CD4-positive, alpha-beta memory T cell (primary cell): ENCODE measurements around the gene RABEP1. TPM values are rescaled to one million over a fixed set of nuclear protein-coding genes. Genes with fewer than 3 reads are reported as not detected.

Experiments
- CTCF ChIA-PET: fragments of 350-600 bp; sonication (Branson Sonifier 250); formaldehyde crosslinking; loops from one replicate; lab custom pipeline; 2021; ENCODE audit warnings: inconsistent platforms; ENCODE audit not compliant: partially characterized antibody; lab: Charles Lee
- POLR2A ChIA-PET: fragments of 350-600 bp; sonication (Branson Sonifier 250); formaldehyde crosslinking; loops from one replicate; lab custom pipeline; 2021; ENCODE audit not compliant: partially characterized antibody; lab: Charles Lee
- DNase-seq, 5 donors: peaks; one replicate each; pipeline versions ENCODE4 v3.0.0 to v3.0.0-alpha.2; 2020 to 2022; ENCODE audit warnings: mixed read lengths in 1 of 5
- H3K27ac ChIP-seq: one replicate; pipeline ENCODE4 v1.7.0; 2013; ENCODE audit warnings: low read depth, low read length
- H3K27me3 ChIP-seq: 2 replicates; pipeline ENCODE4 v1.7.0; 2013; ENCODE audit warnings: mild to moderate bottlenecking, low read length, moderate library complexity; ENCODE audit not compliant: insufficient read depth
- H3K36me3 ChIP-seq: 2 replicates; pipeline ENCODE4 v1.7.0; 2013; ENCODE audit warnings: mild to moderate bottlenecking, low read length, moderate library complexity; ENCODE audit not compliant: insufficient read depth
- H3K4me1 ChIP-seq: 2 replicates; pipeline ENCODE4 v1.7.0; 2013; ENCODE audit warnings: mild to moderate bottlenecking, low read length, moderate library complexity; ENCODE audit not compliant: insufficient read depth
- H3K4me3 ChIP-seq, 2 donors: one replicate each; pipeline ENCODE4 v1.7.0; 2013; ENCODE audit warnings: low read length in 2 of 2, mild to moderate bottlenecking in 1 of 2
- H3K9me3 ChIP-seq, 2 donors: one replicate each; pipeline ENCODE4 v1.7.0; 2013; ENCODE audit warnings: low read length in 2 of 2, control low read depth in 1 of 2; ENCODE audit not compliant: control insufficient read depth in 1 of 2
- H3K27ac Mint-ChIP-seq, 7 donors: one replicate each; pipeline ENCODE4 v1.8.0; 2020 to 2021; ENCODE audit warnings: mixed read lengths in 7 of 7, mild to moderate bottlenecking in 6 of 7, inconsistent platforms in 3 of 7, moderate library complexity in 3 of 7
- H3K27me3 Mint-ChIP-seq, 2 donors: one replicate each; pipeline ENCODE4 v1.8.0; 2020 to 2021; ENCODE audit warnings: mixed read lengths in 2 of 2
- H3K36me3 Mint-ChIP-seq, 2 donors: one replicate each; pipeline ENCODE4 v1.8.0; 2020 to 2021; ENCODE audit warnings: mixed read lengths in 2 of 2, inconsistent platforms in 1 of 2, mild to moderate bottlenecking in 1 of 2
- H3K4me1 Mint-ChIP-seq, 4 donors: one replicate each; pipeline ENCODE4 v1.8.0; 2020 to 2021; ENCODE audit warnings: mixed read lengths in 4 of 4, mild to moderate bottlenecking in 1 of 4
- H3K4me3 Mint-ChIP-seq, 8 donors: one replicate each; pipeline ENCODE4 v1.8.0; 2020 to 2021; ENCODE audit warnings: mixed read lengths in 8 of 8, mild to moderate bottlenecking in 7 of 8, moderate library complexity in 6 of 8, inconsistent platforms in 3 of 8
- H3K9me3 Mint-ChIP-seq, 8 donors: one replicate each; pipeline ENCODE4 v1.8.0; 2020 to 2021; ENCODE audit warnings: mixed read lengths in 8 of 8, mild to moderate bottlenecking in 5 of 8, inconsistent platforms in 3 of 8, moderate library complexity in 1 of 8
- intact Hi-C: fragments of 100-400 bp; cut with micrococcal nuclease; formaldehyde crosslinking; loops from one replicate; pipeline ENCODE4 v1.15.1; 2023
- polyA plus RNA-seq, 2 donors: library from polyadenylated mRNA; unstranded; fragments of 300-500 nt; fragmentation: Illumina TruSeq; gene quantifications; one replicate each; pipeline ENCODE4 v1.2.3, GENCODE V29; 2021
- total RNA-seq, 2 experiments: library from RNA; stranded (reverse); gene quantifications; one replicate each; pipeline ENCODE4 v1.2.3, GENCODE V29; 2021

The RABEP1 gene
- total and polyA plus RNA-seq, 4 experiments from 2014 or later: 13.9 to 54.2 (median 43.5) TPM

GRCh38 chr17:5408186-5408585 is 126.1 kb downstream of the RABEP1 start:
- intact Hi-C loops: no loop called here
- DNase-seq: no peak
- Histone ChIP-seq H3K4me1 (no peaks in the 10 kb centered on the region), H3K27ac (no peak overlapping the region), H3K9me3 (no peaks in the 10 kb centered on the region), H3K36me3 (peaks cover 88% of the 10 kb centered on the region), H3K4me3 (no peak overlapping the region), H3K27me3 (no peaks in the 10 kb centered on the region)
- CTCF ChIA-PET: no interaction called here
- Mint-ChIP-seq H3K4me3 (no peak overlapping the region), H3K27ac (no peak overlapping the region), H3K9me3 (peaks cover 0 to 2% (median 0%) of the 10 kb centered on the region in 8 donors), H3K27me3 (no peaks in the 10 kb centered on the region), H3K36me3 (peaks cover 39 to 44% of the 10 kb centered on the region in 2 donors), H3K4me1 (peaks cover 15 to 31% (median 27%) of the 10 kb centered on the region in 4 donors)
- POLR2A ChIA-PET: no interaction called here

DNA sequence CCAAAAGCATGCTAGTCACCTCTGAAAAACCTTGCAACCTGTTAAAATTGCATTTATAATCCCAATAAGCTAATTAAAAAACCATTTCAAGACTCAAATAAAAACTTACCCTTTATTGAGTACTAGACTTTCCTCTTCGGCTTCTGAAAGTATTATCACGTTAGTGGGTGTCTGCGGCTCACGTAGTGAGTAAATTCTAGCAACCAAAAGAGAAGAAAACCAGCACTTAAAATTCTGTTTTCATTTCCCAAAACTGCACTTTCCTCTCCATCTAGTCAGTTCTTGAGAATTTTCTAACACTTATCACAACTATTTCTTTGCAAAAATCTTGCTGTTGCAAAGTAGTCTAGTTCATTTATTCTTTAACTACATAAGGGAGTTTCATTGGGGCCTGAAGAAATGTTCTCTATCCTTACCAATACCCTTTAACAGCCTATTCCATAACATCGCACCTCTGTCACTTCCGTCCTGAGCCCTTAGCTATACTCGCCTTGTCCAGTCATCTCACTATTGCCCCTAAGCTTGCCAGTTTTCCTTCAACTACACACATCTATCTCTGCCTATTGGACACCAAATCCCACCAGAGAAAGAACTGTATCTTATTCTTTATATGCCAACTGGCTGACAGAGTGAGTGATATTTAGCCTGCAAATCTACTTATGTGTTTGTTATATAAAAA is 128.6 kb downstream of the RABEP1 start:
- CTCF ChIA-PET: no interaction called here
- H3K36me3 Mint-ChIP-seq: peaks cover 39 to 50% of the 10 kb centered on the region in 2 donors
- no peak overlapping the region for H3K4me3 ChIP-seq
- H3K4me3 Mint-ChIP-seq: peak overlapping the region in 3 of 8 donors; percentile 8 to 34 (median 20)
- DNase-seq: no peak
- no peaks in the 10 kb centered on the region for H3K27me3 Mint-ChIP-seq
- H3K27me3 ChIP-seq: no peaks in the 10 kb centered on the region
- H3K9me3 Mint-ChIP-seq: peaks cover 0 to 2% (median 0%) of the 10 kb centered on the region in 8 donors
- POLR2A ChIA-PET: no interaction called here
- H3K36me3 ChIP-seq: peaks cover 88% of the 10 kb centered on the region
- H3K4me1 Mint-ChIP-seq: peaks cover 13 to 37% (median 31%) of the 10 kb centered on the region in 4 donors
- H3K27ac Mint-ChIP-seq: peak overlapping the region; percentile 2 to 89 (median 51)
- no peaks in the 10 kb centered on the region for H3K9me3 ChIP-seq
- peaks cover 4% of the 10 kb centered on the region for H3K4me1 ChIP-seq
- no peak overlapping the region for H3K27ac ChIP-seq
- intact Hi-C loops: no loop called here

GRCh38 chr17:5413682-5414081 is 131.6 kb downstream of the RABEP1 start:
- Histone ChIP-seq H3K9me3 (no peaks in the 10 kb centered on the region), H3K27me3 (no peaks in the 10 kb centered on the region), H3K4me1 (peaks cover 27% of the 10 kb centered on the region), H3K4me3 (no peak overlapping the region), H3K36me3 (peaks cover 58% of the 10 kb centered on the region), H3K27ac (no peak overlapping the region)
- peaks cover 19 to 59% (median 43%) of the 10 kb centered on the region in 4 donors for H3K4me1 Mint-ChIP-seq
- POLR2A ChIA-PET: interaction anchor here (1.0 kb wide), 1 partner anchor 27 kb away, joined by 3 read pairs; no protein-coding TSS in a partner anchor
- DNase-seq: no peak
- peaks cover 0 to 2% (median 0%) of the 10 kb centered on the region in 8 donors for H3K9me3 Mint-ChIP-seq
- CTCF ChIA-PET: interaction anchor here (1.5 kb wide), 1 partner anchor 25 kb away, joined by 4 read pairs; the partner anchor contains the start of gene C1QBP
- no peak overlapping the region for H3K4me3 Mint-ChIP-seq
- H3K27me3 Mint-ChIP-seq: no peaks in the 10 kb centered on the region
- H3K27ac Mint-ChIP-seq: peak overlapping the region in 1 of 7 donors; percentile 6
- intact Hi-C loops: no loop called here
- H3K36me3 Mint-ChIP-seq: peaks cover 46 to 56% of the 10 kb centered on the region in 2 donors

- peaks cover 42% of the 10 kb centered on the region for H3K4me1 ChIP-seq
Measured at GRCh38 chr17:5416901-5417300, 134.8 kb downstream of the RABEP1 start.

GRCh38 chr17:5418858-5419355 is 136.8 kb downstream of the RABEP1 start:
- intact Hi-C loops: loop anchor here (1.0 kb wide), 3 partner anchors 20 to 137 kb away; partner anchors contain the start of genes C1QBP, DERL2, MIS12 and RABEP1
- Mint-ChIP-seq H3K4me1 (peaks cover 20 to 64% (median 40%) of the 10 kb centered on the region in 4 donors), H3K4me3 (peak overlapping the region; percentile 97 to 99 (median 99)), H3K36me3 (peaks cover 21 to 58% of the 10 kb centered on the region in 2 donors), H3K27ac (peak overlapping the region; percentile 97 to 100 (median 99)), H3K27me3 (peaks cover 0 to 1% of the 10 kb centered on the region in 2 donors), H3K9me3 (no peaks in the 10 kb centered on the region)
- peak overlapping the region; percentile 96 for H3K27ac ChIP-seq
- POLR2A ChIA-PET: interaction anchor here (0.7 to 3.8 kb wide), 17 partner anchors 10 to 1276 kb away, joined by 3 to 56 read pairs (median 4); partner anchors contain the start of genes C1QBP, CYB5D2, DERL2 and DHX33
- peaks cover 48% of the 10 kb centered on the region for H3K4me1 ChIP-seq
- no peaks in the 10 kb centered on the region for H3K9me3 ChIP-seq
- peak; percentile 72 to 91 (median 79) for DNase-seq
- H3K4me3 ChIP-seq: peak overlapping the region; percentile 82 to 99
- no peaks in the 10 kb centered on the region for H3K27me3 ChIP-seq
- H3K36me3 ChIP-seq: peaks cover 33% of the 10 kb centered on the region
- CTCF ChIA-PET: interaction anchor here (1.0 to 2.4 kb wide), 2 partner anchors 21 to 121 kb away, joined by 3 to 21 read pairs; partner anchors contain the start of gene C1QBP

More at GRCh38 chr17:5416901-5417300, 134.8 kb downstream of the RABEP1 start:
- intact Hi-C loops: no loop called here
- Mint-ChIP-seq H3K27me3 (peaks cover 0 to 1% of the 10 kb centered on the region in 2 donors), H3K36me3 (peaks cover 33 to 63% of the 10 kb centered on the region in 2 donors), H3K4me1 (peaks cover 21 to 69% (median 48%) of the 10 kb centered on the region in 4 donors), H3K27ac (peak overlapping the region in 5 of 7 donors; percentile 27 to 71 (median 54)), H3K4me3 (peak overlapping the region in 6 of 8 donors; percentile 43 to 66 (median 60)), H3K9me3 (no peaks in the 10 kb centered on the region)
- no peak for DNase-seq
- Histone ChIP-seq H3K9me3 (no peaks in the 10 kb centered on the region), H3K4me3 (no peak overlapping the region), H3K36me3 (peaks cover 37% of the 10 kb centered on the region), H3K27ac (peak overlapping the region; percentile 9), H3K27me3 (no peaks in the 10 kb centered on the region)
- ChIA-PET POLR2A (interaction anchor here (0.9 to 3.8 kb wide), 2 partner anchors 13 to 23 kb away, joined by 3 to 56 read pairs; partner anchors contain the start of gene C1QBP), CTCF (interaction anchor here (0.7 to 1.1 kb wide), 2 partner anchors 19 to 29 kb away, joined by 3 to 4 read pairs; no protein-coding TSS in a partner anchor)

- H3K4me1 Mint-ChIP-seq: peaks cover 20 to 64% (median 40%) of the 10 kb centered on the region in 4 donors
- Histone ChIP-seq H3K4me1 (peaks cover 48% of the 10 kb centered on the region), H3K36me3 (peaks cover 32% of the 10 kb centered on the region), H3K4me3 (peak within 1 kb of the TSS; percentile 82 to 99), H3K27ac (peak within 1 kb of the TSS; percentile 96), H3K27me3 (no peaks in the 10 kb centered on the region), H3K9me3 (no peaks in the 10 kb centered on the region)
- H3K9me3 Mint-ChIP-seq: no peaks in the 10 kb centered on the region
- peak within 1 kb of the TSS; percentile 97 to 100 (median 99) for H3K27ac Mint-ChIP-seq
- POLR2A ChIA-PET: interaction anchor here (0.6 to 3.8 kb wide), 19 partner anchors 10 to 1276 kb away, joined by 3 to 56 read pairs (median 4); partner anchors contain the start of genes C1QBP, CYB5D2, DERL2 and DHX33
- H3K27me3 Mint-ChIP-seq: peaks cover 0 to 1% of the 10 kb centered on the region in 2 donors
- peaks cover 20 to 59% of the 10 kb centered on the region in 2 donors for H3K36me3 Mint-ChIP-seq
- peak within 1 kb of the TSS; percentile 97 to 99 (median 99) for H3K4me3 Mint-ChIP-seq
- DNase-seq: peak; percentile 92 to 97 (median 95)
- CTCF ChIA-PET: interaction anchor here (0.5 to 2.4 kb wide), 3 partner anchors 21 to 122 kb away, joined by 3 to 21 read pairs (median 4); partner anchors contain the start of gene C1QBP
- intact Hi-C loops: loop anchor here (1.0 kb wide), 3 partner anchors 20 to 137 kb away; partner anchors contain the start of genes C1QBP, DERL2, MIS12 and RABEP1
Measured at GRCh38 chr17:5419356-5419958, 137.4 kb downstream of the RABEP1 start, which contains the start of gene NUP88. Gene NUP88 (minus strand): TSS chr17:5419662. CDS start chr17:5419650, 12 bp downstream.
